GM19240 (cell line): Measurements from ENCODE around the gene PPME1.

Experiments
- DNase-seq: peaks from one replicate; pipeline ENCODE4 v3.0.0; 2011; ENCODE audit warnings: low spot score; ENCODE audit not compliant: insufficient read length

Gene PPME1

GRCh38 chr11:74280494-74280893 is 109.4 kb downstream of the PPME1 start:
- DNase-seq = no peak

GRCh38 chr11:74282421-74282820 is 111.3 kb downstream of the PPME1 start:
- no peak for DNase-seq

GRCh38 chr11:74282914-74283371 is 111.9 kb downstream of the PPME1 start:
- DNase-seq = no peak

DNA sequence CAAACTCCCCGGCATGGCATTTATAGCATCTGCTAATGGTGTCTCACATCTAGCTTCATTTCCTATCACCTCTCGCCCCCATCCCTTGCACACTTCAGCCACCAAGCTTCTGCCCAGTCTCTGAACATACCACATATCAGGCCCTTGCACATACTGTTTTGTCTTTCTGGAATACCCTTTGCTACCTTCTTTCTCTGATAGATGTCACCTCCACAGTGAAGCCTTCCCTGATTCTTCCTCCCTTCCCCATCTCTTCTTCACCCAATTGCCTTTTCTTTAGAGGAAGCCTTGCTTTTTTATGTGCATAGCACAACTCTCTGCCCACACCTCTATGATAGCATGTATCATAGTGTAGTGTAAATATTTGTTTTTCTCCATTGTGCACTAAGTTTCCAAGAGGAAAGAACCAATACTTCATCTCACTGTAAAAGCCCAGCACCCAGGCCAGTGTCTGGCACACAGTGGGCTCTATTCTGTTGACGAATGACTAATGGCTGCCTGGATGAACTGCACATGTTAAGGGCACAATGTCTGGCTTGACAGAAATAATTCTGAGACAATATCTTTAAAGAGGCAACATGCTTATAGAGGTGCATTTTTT is 112.6 kb downstream of the PPME1 start:
- no peak for DNase-seq

GRCh38 chr11:74284466-74284865 is 113.4 kb downstream of the PPME1 start:
- no peak for DNase-seq

GRCh38 chr11:74288161-74288560 is 117.1 kb downstream of the PPME1 start:
- no peak for DNase-seq

GRCh38 chr11:74288911-74289310 is 117.8 kb downstream of the PPME1 start:
- no peak for DNase-seq

DNA sequence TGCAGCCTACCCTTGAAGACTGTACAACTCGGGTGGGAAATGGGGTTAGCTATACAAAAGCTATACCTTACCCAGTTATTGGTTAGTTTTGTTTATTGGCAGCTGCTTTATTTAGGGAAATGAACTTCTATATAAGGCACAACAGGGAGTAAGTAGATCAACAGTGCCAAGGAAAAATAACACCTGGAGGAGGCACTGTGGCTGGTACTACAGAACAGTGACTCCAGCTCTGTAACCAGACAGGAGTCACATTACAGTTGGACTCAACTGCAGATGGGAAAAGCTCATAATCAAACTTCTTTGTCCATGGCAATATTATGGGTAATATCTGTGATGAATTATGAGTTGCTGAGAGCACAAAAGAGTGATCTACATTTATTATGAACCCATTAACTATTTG is 126.4 kb downstream of the PPME1 start:
- DNase-seq = no peak

DNA sequence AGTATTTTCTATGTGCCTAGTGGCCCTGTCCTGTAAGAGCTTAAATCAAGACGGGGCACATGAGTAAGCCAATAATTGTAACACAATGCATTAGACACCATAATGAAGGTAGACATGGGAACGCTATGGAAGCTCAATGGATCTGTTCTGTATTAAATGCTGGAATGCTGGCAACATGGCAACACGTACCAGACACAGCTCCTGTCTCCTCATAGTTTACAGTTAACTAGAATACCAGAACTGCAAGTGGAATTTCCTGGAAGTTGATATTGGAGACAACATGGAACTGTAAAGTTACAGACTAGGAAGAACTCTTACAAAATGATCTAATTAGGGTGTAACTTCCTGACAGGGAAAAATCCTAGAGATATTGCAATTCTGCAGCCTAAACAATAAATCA is 127.9 kb downstream of the PPME1 start:
- DNase-seq = no peak
